ENCODE measurements around the gene RIC8B.

Gene RIC8B

DNA sequence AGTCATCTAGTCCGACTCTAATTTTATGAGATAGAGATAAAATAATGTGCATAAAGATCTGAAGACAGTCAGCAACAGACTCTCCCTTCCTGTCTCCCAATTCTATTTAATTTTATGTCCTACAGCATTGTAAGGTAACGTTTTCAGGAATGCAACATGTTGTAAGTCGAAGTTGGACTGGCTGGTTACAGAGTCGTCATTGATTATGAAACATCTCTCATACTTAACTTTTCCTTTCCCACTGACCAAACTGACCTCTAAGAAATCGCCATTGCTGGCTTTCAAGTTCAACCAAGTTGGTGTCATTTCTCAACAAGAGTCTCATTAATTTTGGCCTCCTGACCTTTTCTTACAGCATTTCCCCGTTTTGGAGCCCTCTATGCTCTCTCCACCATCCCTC is 4.9 kb upstream of the RIC8B start:
- Mint-ChIP-seq H3K4me3 (peak overlapping the region; percentile 28), H3K27ac (no peak overlapping the region)

DNA sequence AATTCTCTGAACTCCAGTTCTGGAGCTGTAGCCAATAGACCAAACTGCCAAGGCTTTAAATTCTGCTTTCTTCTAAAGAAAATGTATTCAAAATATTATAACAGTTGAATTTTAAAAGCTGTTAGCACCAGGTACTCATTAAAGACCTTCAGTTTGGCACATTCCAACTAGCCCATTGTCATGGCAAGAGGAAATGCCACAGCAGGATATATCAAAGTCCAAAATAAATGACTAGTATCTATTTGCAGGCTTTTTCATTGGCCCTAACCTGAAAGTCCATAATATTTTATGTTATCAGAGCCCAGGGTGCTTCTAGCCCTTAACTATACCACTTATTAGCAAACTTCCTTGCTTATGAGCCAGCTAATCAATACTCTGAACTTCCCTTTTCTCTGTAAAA is 3.1 kb upstream of the RIC8B start:
- Mint-ChIP-seq H3K27me3 (ENCODE audit: low read depth, poor library complexity) (no peaks in the 10 kb centered on the region), H3K4me3 (no peak overlapping the region), H3K9me3 (no peaks in the 10 kb centered on the region), H3K36me3 (ENCODE audit: low read depth) (peaks cover 7% of the 10 kb centered on the region), H3K27ac (no peak overlapping the region), H3K4me1 (peaks cover 65% of the 10 kb centered on the region)
- DNase-seq: no peak
- TF ChIP-seq, protein P1, sequence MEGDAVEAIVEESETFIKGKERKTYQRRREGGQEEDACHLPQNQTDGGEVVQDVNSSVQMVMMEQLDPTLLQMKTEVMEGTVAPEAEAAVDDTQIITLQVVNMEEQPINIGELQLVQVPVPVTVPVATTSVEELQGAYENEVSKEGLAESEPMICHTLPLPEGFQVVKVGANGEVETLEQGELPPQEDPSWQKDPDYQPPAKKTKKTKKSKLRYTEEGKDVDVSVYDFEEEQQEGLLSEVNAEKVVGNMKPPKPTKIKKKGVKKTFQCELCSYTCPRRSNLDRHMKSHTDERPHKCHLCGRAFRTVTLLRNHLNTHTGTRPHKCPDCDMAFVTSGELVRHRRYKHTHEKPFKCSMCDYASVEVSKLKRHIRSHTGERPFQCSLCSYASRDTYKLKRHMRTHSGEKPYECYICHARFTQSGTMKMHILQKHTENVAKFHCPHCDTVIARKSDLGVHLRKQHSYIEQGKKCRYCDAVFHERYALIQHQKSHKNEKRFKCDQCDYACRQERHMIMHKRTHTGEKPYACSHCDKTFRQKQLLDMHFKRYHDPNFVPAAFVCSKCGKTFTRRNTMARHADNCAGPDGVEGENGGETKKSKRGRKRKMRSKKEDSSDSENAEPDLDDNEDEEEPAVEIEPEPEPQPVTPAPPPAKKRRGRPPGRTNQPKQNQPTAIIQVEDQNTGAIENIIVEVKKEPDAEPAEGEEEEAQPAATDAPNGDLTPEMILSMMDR (IDR thresholded peaks at IDR 0.05): no peak

More for the DNA sequence above, 4.9 kb upstream of the RIC8B start:
- H3K27me3 Mint-ChIP-seq (ENCODE audit: low read depth, poor library complexity): no peaks in the 10 kb centered on the region
- peaks cover 54% of the 10 kb centered on the region for H3K4me1 Mint-ChIP-seq
- DNase-seq: no peak
- no peaks in the 10 kb centered on the region for H3K36me3 Mint-ChIP-seq (ENCODE audit: low read depth)
- no peaks in the 10 kb centered on the region for H3K9me3 Mint-ChIP-seq
- TF ChIP-seq, protein P1 (IDR thresholded peaks at IDR 0.05): no peak

DNA sequence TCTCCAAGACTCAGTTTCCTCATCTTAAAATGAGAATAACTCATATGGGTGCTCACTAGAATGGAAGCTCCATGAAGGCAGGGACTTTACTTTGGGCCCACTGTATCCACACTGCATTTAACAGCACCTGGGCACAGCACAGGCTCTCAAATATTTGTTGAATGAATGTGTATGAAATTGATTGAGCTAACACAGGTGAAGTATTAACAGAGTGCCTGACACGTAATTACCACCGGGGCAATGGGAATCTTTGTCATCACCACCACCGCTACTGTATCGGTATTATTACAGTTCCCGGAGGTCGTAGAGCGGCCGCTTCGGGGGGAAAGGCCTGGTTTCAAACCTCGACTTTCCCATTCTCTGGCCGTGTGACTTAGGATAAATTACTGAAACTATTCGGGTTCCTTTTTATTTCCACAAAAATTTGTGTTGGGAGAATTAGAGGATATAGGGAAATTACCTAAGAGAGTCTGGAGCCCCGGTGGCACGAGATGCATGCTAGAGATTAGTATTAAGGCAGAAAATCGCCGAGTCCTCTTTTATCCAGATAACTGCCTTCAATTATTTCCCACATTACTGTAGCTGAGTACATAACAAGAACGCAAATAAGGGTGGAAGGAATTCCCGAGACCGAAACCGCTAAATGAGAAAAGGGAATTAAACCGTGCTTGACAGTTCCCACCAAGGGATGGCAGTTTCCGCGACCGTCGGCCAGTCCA is 1.0 kb upstream of the RIC8B start:
- no peak for DNase-seq
- TF ChIP-seq, protein P1 (IDR thresholded peaks at IDR 0.05): no peak
- H3K9me3 Mint-ChIP-seq: no peaks in the 10 kb centered on the region
- H3K4me1 Mint-ChIP-seq: peaks cover 51% of the 10 kb centered on the region
- H3K4me3 Mint-ChIP-seq: peak overlapping the region; percentile 99
- H3K36me3 Mint-ChIP-seq (ENCODE audit: low read depth): peaks cover 16% of the 10 kb centered on the region
- no peaks in the 10 kb centered on the region for H3K27me3 Mint-ChIP-seq (ENCODE audit: low read depth, poor library complexity)
- H3K27ac Mint-ChIP-seq: peak overlapping the region; percentile 97

DNA sequence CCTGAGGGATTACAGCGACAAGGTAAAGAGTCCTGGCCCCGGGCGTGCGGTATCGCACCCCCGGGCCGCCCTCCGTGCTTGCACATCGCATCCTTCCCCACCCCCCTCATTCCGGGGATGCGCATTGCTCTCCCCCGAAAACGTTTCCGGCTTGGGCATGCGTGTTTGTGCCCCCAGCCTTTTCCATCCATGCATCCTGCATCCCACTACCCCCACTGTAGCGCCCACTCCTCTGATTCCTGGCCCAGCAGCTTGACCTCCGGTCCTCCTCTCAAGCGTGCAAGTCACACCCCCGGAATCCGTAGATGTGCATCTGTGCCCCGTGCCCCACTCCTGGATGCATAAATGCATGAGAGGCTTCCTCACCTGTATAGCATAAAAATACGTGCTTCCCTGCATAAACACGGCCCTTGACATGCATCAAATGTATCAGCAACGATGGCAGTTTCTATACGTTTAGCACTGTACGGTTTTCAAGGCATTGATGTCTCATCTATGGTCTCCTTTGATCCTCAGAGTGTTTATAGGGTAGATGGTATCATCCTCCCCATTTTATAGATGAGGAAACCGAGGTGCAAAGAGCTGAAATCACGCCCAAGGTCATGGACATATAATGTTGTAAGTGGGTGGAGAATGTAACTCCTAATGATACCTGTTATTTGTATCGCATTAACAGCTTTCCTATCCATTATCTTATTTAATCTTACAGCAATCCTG is 484 bp downstream of the RIC8B start:
- Mint-ChIP-seq H3K27me3 (ENCODE audit: low read depth, poor library complexity) (no peaks in the 10 kb centered on the region), H3K36me3 (ENCODE audit: low read depth) (peaks cover 19% of the 10 kb centered on the region), H3K27ac (peak overlapping the region; percentile 100), H3K9me3 (no peaks in the 10 kb centered on the region), H3K4me1 (peaks cover 36% of the 10 kb centered on the region), H3K4me3 (peak overlapping the region; percentile 99)
- TF ChIP-seq, protein P1 (IDR thresholded peaks at IDR 0.05): no peak
- DNase-seq: no peak

DNA sequence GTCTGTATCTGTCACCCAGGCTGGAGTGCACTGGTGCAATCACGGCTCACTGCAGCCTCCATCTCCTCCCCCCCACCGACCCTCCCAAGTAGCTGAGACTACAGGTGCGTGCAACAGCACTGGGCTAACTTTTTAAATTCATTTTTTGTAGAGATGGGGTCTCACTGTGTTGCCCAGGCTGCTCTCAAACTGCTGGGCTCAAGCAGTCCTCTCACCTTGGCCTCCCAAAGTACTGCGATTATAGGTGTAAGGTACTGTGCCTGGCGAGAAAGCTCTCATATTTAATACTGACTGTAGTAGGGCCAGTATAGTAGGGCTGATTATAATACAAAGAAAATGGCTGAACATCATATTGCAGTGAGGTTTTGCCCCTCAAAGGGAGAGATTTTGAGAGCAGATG is 2.4 kb downstream of the RIC8B start:
- TF ChIP-seq, protein P1 (IDR thresholded peaks at IDR 0.05): no peak
- H3K4me3 Mint-ChIP-seq: no peak overlapping the region
- H3K9me3 Mint-ChIP-seq: no peaks in the 10 kb centered on the region

More for the DNA sequence above, 2.4 kb downstream of the RIC8B start:
- Mint-ChIP-seq H3K36me3 (ENCODE audit: low read depth) (peaks cover 25% of the 10 kb centered on the region), H3K27ac (no peak overlapping the region), H3K4me1 (peaks cover 34% of the 10 kb centered on the region), H3K27me3 (ENCODE audit: low read depth, poor library complexity) (no peaks in the 10 kb centered on the region)
- DNase-seq: no peak

Data from nephron progenitor cell (in vitro differentiated cells).